Liver (tissue), 9 donors: ENCODE results near the gene ANKRD11. TPM values are rescaled to one million over a fixed set of nuclear protein-coding genes. Genes with fewer than 3 reads are reported as not detected.

Experiments
- DNase-seq: peaks from one replicate; pipeline ENCODE4 v3.0.0-alpha.2; 2017; ENCODE audit warnings: low spot score
- H3K27ac ChIP-seq, 2 donors: one replicate each; pipeline ENCODE4 v1.7.0; 2013; ENCODE audit warnings: inconsistent platforms in 2 of 2, low read length in 2 of 2, control low read depth in 1 of 2, low read depth in 1 of 2, mild to moderate bottlenecking in 1 of 2
- H3K27me3 ChIP-seq, 4 donors: one replicate each; pipeline versions ENCODE4 v1.6.1 to v1.7.0; 2013; ENCODE audit warnings: low read length in 3 of 4, inconsistent platforms in 1 of 4, mild to moderate bottlenecking in 1 of 4, moderate library complexity in 1 of 4; ENCODE audit not compliant: control insufficient read depth in 4 of 4, insufficient read depth in 4 of 4
- H3K36me3 ChIP-seq, 4 donors: one replicate each; pipeline versions ENCODE4 v1.6.1 to v1.7.0; 2013; ENCODE audit warnings: low read length in 3 of 4, mild to moderate bottlenecking in 3 of 4, low read depth in 1 of 4, moderate library complexity in 1 of 4; ENCODE audit not compliant: control insufficient read depth in 4 of 4, insufficient read depth in 3 of 4
- H3K4me1 ChIP-seq, 4 donors: one replicate each; pipeline versions ENCODE4 v1.6.1 to v1.7.0; 2013; ENCODE audit warnings: low read length in 3 of 4, mild to moderate bottlenecking in 3 of 4, moderate library complexity in 1 of 4; ENCODE audit not compliant: control insufficient read depth in 4 of 4, insufficient read depth in 4 of 4
- H3K4me3 ChIP-seq, 3 donors: one replicate each; pipeline versions ENCODE4 v1.6.1 to v1.7.0; 2013; ENCODE audit warnings: low read length in 3 of 3, control low read depth in 1 of 3, low read depth in 1 of 3, mild to moderate bottlenecking in 1 of 3
- H3K9ac ChIP-seq, 2 donors: one replicate each; pipeline ENCODE4 v1.7.0; 2013; ENCODE audit warnings: low read length in 2 of 2, mild to moderate bottlenecking in 2 of 2, moderate library complexity in 2 of 2, control low read depth in 1 of 2, low read depth in 1 of 2
- H3K9me3 ChIP-seq, 4 donors: one replicate each; pipeline versions ENCODE4 v1.6.1 to v1.7.0; 2013; ENCODE audit warnings: low read length in 3 of 4; ENCODE audit not compliant: control insufficient read depth in 4 of 4
- EGR1 ChIP-seq, 2 donors: IDR thresholded peaks; 2 replicates each; pipeline ENCODE4 v1.6.1; 2016 to 2018; ENCODE audit warnings: antibody characterized with exemption in 2 of 2, low read depth in 2 of 2
- FOXA1 ChIP-seq: IDR thresholded peaks from 2 replicates; pipeline ENCODE4 v1.6.1; 2016; ENCODE audit warnings: antibody characterized with exemption
- FOXA2 ChIP-seq: IDR thresholded peaks from 2 replicates; pipeline ENCODE4 v1.6.1; 2016; ENCODE audit warnings: antibody characterized with exemption
- GABPA ChIP-seq, 2 donors: IDR thresholded peaks in 1 of 2; conservative IDR thresholded peaks in 1 of 2; 2 replicates each; pipeline ENCODE4 v1.6.1; 2016; ENCODE audit warnings: antibody characterized with exemption in 2 of 2, mild to moderate bottlenecking in 1 of 2, moderate library complexity in 1 of 2
- HNF4G ChIP-seq: IDR thresholded peaks from 2 replicates; pipeline ENCODE4 v1.6.1; 2016; ENCODE audit warnings: antibody characterized with exemption
- JUND ChIP-seq, 2 donors: IDR thresholded peaks; 2 replicates each; pipeline ENCODE4 v1.6.1; 2016; ENCODE audit warnings: antibody characterized with exemption in 2 of 2
- MAX ChIP-seq: IDR thresholded peaks from 2 replicates; pipeline ENCODE4 v1.6.1; 2016; ENCODE audit warnings: antibody characterized with exemption
- NR2F2 ChIP-seq: IDR thresholded peaks from 2 replicates; pipeline ENCODE4 v1.6.1; 2016; ENCODE audit warnings: antibody characterized with exemption
- RAD21 ChIP-seq, 2 donors: IDR thresholded peaks; 2 replicates each; pipeline ENCODE4 v1.6.1; 2016; ENCODE audit warnings: antibody characterized with exemption in 2 of 2, mild to moderate bottlenecking in 2 of 2
- REST ChIP-seq: IDR thresholded peaks from 2 replicates; pipeline ENCODE4 v1.6.1; 2016; ENCODE audit warnings: antibody characterized with exemption, mild to moderate bottlenecking
- RXRA ChIP-seq, 2 donors: IDR thresholded peaks; 2 replicates each; pipeline ENCODE4 v1.6.1; 2017 to 2018; ENCODE audit warnings: antibody characterized with exemption in 2 of 2, mild to moderate bottlenecking in 1 of 2
- SP1 ChIP-seq: IDR thresholded peaks from 2 replicates; pipeline ENCODE4 v1.6.1; 2018; ENCODE audit warnings: antibody characterized with exemption, mild to moderate bottlenecking
- TAF1 ChIP-seq: conservative IDR thresholded peaks from 2 replicates; pipeline ENCODE4 v1.6.1; 2016; ENCODE audit warnings: antibody characterized with exemption, mild to moderate bottlenecking
- YY1 ChIP-seq: IDR thresholded peaks from 2 replicates; pipeline ENCODE4 v1.6.1; 2016; ENCODE audit warnings: antibody characterized with exemption, mild to moderate bottlenecking
- WGBS: extraction: QIAGEN DNeasy Blood & Tissue Kit; methylation state at CpG from one replicate; pipeline ENCODE4 v1.1.7; 2013; 5-methylcytosine and 5-hydroxymethylcytosine counted together
- polyA plus RNA-seq, 2 donors: library from polyadenylated mRNA; stranded (reverse) in 1 of 2; unstranded in 1 of 2; fragments of 200-250 nt in 1 of 2; fragments of >200 nt in 1 of 2; fragmentation: Nextera tagmentation in 1 of 2; extraction: Ambion mirVana in 1 of 2; gene quantifications; one replicate each; pipeline versions ENCODE4 v1.2.1 to v1.2.3, GENCODE V29; 2013 to 2015
- total RNA-seq, 2 donors: library from RNA; depleted of rRNA; stranded (reverse); fragments of >200 nt; gene quantifications; one replicate each; pipeline ENCODE4 v1.2.3, GENCODE V29; 2014
- TF ChIP-seq, protein P1 (sequence below): IDR thresholded peaks from 2 replicates; pipeline ENCODE4 v1.6.1; 2016; ENCODE audit warnings: antibody characterized with exemption
- TF ChIP-seq, protein P2 (sequence below): fragments of 150-350 bp; IDR thresholded peaks from 2 replicates; pipeline ENCODE4 v1.5.1; 2017; ENCODE audit warnings: improper control_type of control experiment, low read depth, low read length; ENCODE audit not compliant: missing input control
- donor health status: healthy.
- donor health status: healthy.
- donor health status: healthy.
- donor health status: healthy.
- donor health status: healthy.

The ANKRD11 gene
- total and polyA plus RNA-seq, 4 donors: 16.3 to 55.1 (median 28.0) TPM

GRCh38 chr16:89326721-89327120 lies 163.6 kb downstream of the ANKRD11 start (continued):
- TF ChIP-seq FOXA1: no peak
- TF ChIP-seq REST: no peak
- TF ChIP-seq MAX: no peak
- no peak for TF ChIP-seq EGR1 (IDR thresholded peaks at IDR 0.05; ENCODE audit: low read depth in 2 of 2)
- TF ChIP-seq SP1: no peak

DNA sequence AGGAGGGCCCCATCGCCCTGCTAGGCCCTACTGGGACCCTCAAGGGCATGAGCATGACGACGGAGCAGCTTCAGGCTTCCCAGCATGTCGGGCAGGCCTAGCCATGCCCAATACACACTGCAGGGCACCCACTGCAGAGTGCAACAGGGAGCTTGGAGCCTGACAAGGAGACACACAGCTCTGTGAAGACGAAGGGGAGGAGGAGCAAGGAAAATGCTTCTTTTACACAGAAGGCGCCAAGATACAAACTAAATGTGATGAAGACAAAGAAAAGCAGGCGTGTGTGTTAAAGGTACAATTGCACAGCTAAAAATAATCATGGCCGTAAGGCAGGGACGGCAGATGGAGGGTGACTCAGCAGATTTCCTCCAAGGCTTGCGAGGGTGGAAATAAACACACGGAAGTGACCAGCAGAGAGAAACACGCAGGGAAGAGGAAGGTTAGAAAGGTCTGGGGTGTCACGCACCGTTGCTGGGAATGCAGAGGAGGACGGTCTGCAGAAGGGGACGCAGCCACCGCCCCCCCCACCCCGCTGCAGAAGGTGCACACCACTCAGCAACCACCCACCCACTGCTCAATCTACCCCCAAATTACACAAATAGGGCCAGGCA lies 164.4 kb downstream of the ANKRD11 start:
- Histone ChIP-seq H3K4me1 (peaks cover 6 to 44% (median 18%) of the 10 kb centered on the region in 4 donors), H3K36me3 (no peaks in the 10 kb centered on the region), H3K9me3 (no peaks in the 10 kb centered on the region), H3K27me3 (no peaks in the 10 kb centered on the region), H3K4me3 (no peak overlapping the region), H3K27ac (peak overlapping the region; percentile 32 to 40), H3K9ac (no peak overlapping the region)
- TF ChIP-seq YY1: no peak
- TF ChIP-seq TAF1: no peak
- TF ChIP-seq EGR1 (IDR thresholded peaks at IDR 0.05; ENCODE audit: low read depth in 2 of 2): no peak
- peak; percentile 55 for TF ChIP-seq NR2F2
- no peak for TF ChIP-seq RAD21 (IDR thresholded peaks at IDR 0.05)
- TF ChIP-seq FOXA1: no peak
- no peak for TF ChIP-seq SP1
- peak; percentile 30 for TF ChIP-seq MAX
- 61% methylated on average over 18 of the region's 18 CpGs for WGBS
- DNase-seq: no peak

GRCh38 chr16:89324056-89325010 lies 166.0 kb downstream of the ANKRD11 start:
- Histone ChIP-seq H3K9ac (no peak overlapping the region), H3K4me3 (no peak overlapping the region), H3K27ac (no peak overlapping the region), H3K36me3 (no peaks in the 10 kb centered on the region), H3K9me3 (no peaks in the 10 kb centered on the region), H3K4me1 (peaks cover 12 to 56% (median 30%) of the 10 kb centered on the region in 4 donors), H3K27me3 (no peaks in the 10 kb centered on the region)
- DNase-seq: no peak
- WGBS: 90% methylated on average over 32 of the region's 32 CpGs
- TF ChIP-seq MAX: no peak
- TF ChIP-seq JUND (IDR thresholded peaks at IDR 0.05): peak in 1 of 2 donors; percentile 25
- TF ChIP-seq REST: no peak
- no peak for TF ChIP-seq HNF4G
- TF ChIP-seq FOXA2: no peak
- TF ChIP-seq GABPA (IDR thresholded peaks at IDR 0.05 in 1 of 2, conservative IDR thresholded peaks at IDR 0.05 in 1 of 2): no peak
- TF ChIP-seq, protein P1, sequence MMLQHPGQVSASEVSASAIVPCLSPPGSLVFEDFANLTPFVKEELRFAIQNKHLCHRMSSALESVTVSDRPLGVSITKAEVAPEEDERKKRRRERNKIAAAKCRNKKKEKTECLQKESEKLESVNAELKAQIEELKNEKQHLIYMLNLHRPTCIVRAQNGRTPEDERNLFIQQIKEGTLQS: no peak
- TF ChIP-seq, protein P2, sequence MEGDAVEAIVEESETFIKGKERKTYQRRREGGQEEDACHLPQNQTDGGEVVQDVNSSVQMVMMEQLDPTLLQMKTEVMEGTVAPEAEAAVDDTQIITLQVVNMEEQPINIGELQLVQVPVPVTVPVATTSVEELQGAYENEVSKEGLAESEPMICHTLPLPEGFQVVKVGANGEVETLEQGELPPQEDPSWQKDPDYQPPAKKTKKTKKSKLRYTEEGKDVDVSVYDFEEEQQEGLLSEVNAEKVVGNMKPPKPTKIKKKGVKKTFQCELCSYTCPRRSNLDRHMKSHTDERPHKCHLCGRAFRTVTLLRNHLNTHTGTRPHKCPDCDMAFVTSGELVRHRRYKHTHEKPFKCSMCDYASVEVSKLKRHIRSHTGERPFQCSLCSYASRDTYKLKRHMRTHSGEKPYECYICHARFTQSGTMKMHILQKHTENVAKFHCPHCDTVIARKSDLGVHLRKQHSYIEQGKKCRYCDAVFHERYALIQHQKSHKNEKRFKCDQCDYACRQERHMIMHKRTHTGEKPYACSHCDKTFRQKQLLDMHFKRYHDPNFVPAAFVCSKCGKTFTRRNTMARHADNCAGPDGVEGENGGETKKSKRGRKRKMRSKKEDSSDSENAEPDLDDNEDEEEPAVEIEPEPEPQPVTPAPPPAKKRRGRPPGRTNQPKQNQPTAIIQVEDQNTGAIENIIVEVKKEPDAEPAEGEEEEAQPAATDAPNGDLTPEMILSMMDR: no peak
- TF ChIP-seq SP1: no peak
- TF ChIP-seq RXRA (IDR thresholded peaks at IDR 0.05): peak in 1 of 2 donors; percentile 44
- TF ChIP-seq YY1: no peak
